ENCODE measurements around the gene LEKR1. TPM values are rescaled to one million over a fixed set of nuclear protein-coding genes. Genes with fewer than 3 reads are reported as not detected.

LEKR1 gene
- total RNA-seq, 4 donors from 2014 or later, result 0.22 to 1.3 (median 0.34) TPM; not detected in 1

DNA sequence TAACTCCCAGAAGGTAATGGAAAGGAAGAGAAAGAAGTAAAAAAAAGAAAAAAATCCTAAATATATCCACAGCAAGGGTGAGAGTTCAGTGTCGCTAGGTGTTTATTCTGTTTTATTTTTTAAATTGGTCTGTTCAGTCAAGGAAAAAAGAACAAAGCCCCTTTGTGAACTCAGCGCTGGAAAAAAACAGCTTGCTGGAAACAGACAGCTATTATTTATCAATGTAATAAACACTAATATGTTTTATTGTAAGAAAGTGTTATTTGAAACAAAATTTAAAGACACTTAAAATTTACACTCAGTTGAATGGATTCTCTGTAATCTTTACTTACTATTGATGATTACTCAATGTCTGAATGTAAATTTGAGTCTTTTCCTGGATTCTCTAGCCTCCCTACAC lies 32.3 kb upstream of the LEKR1 start:
- TF ChIP-seq, protein P1, sequence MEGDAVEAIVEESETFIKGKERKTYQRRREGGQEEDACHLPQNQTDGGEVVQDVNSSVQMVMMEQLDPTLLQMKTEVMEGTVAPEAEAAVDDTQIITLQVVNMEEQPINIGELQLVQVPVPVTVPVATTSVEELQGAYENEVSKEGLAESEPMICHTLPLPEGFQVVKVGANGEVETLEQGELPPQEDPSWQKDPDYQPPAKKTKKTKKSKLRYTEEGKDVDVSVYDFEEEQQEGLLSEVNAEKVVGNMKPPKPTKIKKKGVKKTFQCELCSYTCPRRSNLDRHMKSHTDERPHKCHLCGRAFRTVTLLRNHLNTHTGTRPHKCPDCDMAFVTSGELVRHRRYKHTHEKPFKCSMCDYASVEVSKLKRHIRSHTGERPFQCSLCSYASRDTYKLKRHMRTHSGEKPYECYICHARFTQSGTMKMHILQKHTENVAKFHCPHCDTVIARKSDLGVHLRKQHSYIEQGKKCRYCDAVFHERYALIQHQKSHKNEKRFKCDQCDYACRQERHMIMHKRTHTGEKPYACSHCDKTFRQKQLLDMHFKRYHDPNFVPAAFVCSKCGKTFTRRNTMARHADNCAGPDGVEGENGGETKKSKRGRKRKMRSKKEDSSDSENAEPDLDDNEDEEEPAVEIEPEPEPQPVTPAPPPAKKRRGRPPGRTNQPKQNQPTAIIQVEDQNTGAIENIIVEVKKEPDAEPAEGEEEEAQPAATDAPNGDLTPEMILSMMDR (IDR thresholded peaks at IDR 0.05; ENCODE audit: low read depth), result no peak

DNA sequence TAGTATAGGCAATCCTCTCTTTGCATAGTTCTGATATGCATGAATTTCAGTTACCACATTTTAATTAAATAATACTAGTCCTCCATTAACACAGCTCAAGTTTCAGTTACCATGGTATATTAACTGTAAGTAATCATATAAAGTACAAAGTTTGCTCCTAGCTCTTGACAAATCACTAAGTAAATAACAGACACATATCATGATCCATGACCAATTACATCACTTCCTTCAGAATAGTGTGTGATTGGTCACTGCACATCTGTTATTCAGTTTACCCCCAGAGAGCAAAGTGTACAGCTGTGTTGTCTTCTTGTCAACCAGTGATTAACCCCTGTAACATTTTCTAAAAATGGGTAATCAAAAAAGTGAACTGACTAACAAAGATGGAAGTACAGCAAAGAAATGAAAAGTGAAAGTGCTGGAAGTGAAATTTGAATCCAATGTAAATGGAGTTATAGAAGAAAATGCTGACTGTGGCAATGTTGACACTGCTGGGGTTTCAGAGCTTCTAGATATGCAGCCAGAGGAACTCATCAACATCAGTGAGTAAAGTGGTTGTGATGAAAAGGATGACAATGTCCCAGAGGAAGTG lies 30.2 kb upstream of the LEKR1 start:
- TF ChIP-seq, protein P1 (IDR thresholded peaks at IDR 0.05; ENCODE audit: low read depth), result no peak

DNA sequence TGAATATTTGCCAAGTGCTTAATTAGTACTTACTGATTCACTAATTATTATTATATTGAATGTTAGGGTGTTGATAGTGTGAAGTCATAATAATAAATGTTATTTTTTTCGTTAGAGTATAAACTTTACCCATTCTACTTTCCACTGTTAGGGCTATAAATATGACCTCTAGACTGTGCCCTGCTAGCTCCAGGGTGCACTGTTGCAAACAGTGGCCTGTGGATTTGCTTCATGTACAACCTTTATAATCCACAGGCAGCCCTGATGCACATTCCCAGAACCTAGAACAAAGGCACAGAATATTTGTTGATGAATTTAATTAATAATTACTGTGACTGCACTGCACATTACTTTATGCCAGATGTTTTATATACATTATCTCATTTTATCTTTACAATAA lies 28.8 kb upstream of the LEKR1 start:
- TF ChIP-seq, protein P1 (IDR thresholded peaks at IDR 0.05; ENCODE audit: low read depth), result no peak

DNA sequence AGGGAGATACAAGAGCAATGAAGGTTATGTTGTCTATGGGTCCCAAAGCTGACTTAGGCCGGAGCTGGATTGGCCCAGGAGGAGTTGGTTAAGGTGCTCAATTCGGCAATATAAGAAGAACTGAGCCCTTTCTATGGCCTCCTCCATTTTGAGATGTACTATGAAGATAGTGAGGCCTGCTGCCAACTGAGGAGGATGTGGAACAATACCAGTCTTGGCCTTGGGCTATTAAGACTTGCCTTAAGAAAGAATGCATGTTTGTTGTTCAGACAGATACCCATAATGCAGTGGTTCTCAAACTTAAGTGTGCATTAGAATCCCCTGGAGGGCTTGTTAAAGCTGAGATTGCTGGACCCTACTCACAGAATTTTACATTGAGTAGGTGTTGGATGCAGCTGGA lies 24.4 kb upstream of the LEKR1 start:
- TF ChIP-seq, protein P1 (IDR thresholded peaks at IDR 0.05; ENCODE audit: low read depth), result no peak

DNA sequence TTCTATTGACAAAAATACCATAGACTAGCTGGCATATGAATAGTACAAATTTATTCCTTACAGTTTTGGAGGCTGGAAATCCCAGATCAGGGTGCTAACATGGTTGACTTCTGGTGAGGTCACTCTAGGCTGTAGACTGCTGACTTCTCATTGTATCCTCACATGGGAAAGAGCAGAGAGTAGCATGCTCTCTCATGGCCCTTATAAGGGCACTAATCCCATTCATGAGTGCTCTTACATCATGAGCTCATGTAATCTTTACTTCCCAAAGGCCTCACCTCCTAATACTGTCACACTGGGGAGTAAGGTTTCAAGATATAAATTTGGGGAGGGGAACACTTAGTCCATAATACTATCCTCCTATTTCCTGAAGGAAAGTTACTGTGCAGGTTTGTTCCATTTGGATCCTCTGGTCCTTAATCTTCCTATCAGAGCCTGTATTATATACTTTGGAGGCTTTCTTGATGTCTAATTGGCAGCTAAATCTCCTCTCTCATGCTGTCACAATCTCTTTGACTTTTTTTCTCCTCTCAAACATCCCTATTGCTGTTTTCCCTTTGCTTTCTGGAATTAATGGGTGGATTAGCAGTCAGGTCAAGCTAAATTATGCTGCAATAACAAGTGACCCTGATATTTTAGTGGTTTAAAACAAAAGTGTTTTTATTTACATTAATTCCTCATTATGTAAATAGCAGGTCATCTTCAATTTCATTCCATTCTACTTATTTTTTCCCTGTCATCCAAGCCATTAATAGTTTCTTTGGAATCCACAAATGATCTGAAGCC lies 23.1 kb upstream of the LEKR1 start:
- TF ChIP-seq, protein P1 (IDR thresholded peaks at IDR 0.05; ENCODE audit: low read depth), result no peak

DNA sequence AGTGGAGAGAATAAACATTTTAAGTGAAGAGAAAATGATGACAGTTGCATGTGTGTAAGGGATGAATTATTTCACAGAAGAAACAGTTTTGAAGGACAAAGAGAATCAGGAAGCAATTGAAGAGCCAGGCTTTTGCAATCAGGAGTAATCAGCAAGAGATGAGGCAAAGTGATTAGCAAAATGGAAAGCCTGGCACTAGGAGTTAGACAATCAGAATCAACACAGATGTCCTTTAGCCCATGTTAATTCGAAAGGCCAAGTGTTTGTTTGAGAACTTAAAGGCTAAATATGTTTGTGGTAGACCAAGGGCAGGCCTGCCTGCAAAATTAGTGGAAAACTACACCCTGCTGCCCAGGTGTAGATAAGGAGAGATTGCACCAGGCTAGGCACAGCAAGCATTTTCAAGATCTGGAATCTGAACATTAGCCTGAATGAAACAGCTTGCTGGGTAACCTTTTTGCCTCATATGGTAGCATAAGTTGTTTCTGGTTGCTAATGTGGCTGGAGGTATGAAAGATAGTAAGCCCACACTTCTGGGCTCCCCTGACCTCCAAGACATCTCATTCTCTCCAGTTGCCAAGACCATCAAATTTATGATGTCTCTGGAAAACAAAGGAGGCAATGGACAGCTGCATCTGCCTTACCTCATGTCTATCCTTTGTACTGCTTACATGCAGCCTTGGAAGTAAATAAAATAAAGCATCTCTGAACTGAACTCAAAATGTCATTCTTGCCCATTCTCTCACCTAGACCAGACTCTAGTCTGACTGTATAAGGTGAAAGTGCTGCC lies 22.0 kb upstream of the LEKR1 start:
- TF ChIP-seq, protein P1 (IDR thresholded peaks at IDR 0.05; ENCODE audit: low read depth), result no peak

DNA sequence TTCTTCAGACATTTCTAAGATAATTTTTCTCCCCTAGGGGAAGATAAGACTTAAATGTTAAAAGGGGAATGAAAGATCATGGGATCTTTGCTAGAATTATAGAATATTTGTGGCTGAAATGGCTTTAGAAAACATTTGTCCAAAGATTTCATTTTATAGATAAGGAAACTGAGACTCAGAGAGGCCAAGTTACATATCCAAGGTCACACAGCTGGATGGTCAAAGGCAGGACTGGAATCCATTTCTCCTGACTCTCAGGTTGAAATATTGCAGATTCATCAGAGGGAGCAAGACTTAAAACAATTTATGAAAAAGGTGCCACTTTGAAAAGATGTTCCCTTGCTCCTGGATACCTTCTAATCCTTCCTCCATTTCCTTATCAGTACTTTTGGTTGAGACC lies 19.5 kb upstream of the LEKR1 start:
- TF ChIP-seq, protein P1 (IDR thresholded peaks at IDR 0.05; ENCODE audit: low read depth), result no peak
